Ectodermal cell (in vitro differentiated cells): ENCODE measurements around the gene CYP4F22.
"Not testable (repeated sequence)": the region's sequence is repeated elsewhere in the genome, so short reads cannot be mapped to it uniquely, and the experiment has no call there.

Experiments used
- H3K27ac ChIP-seq: 2 replicates; pipeline ENCODE4 v1.7.0; 2013; ENCODE audit warnings: mild to moderate bottlenecking, low read depth, low read length; ENCODE audit not compliant: insufficient read depth, poor library complexity, severe bottlenecking
- H3K27me3 ChIP-seq: 2 replicates; pipeline ENCODE4 v1.7.0; 2013; ENCODE audit warnings: mild to moderate bottlenecking, low read length; ENCODE audit not compliant: insufficient read depth, control insufficient read depth, poor library complexity, severe bottlenecking
- H3K36me3 ChIP-seq: one replicate; pipeline ENCODE4 v1.7.0; 2013; ENCODE audit warnings: low read length; ENCODE audit not compliant: control insufficient read depth, insufficient read depth
- H3K4me1 ChIP-seq: one replicate; pipeline ENCODE4 v1.7.0; 2013; ENCODE audit warnings: low read length; ENCODE audit not compliant: control insufficient read depth, insufficient read depth
- H3K4me3 ChIP-seq: 2 replicates; pipeline ENCODE4 v1.7.0; 2013; ENCODE audit warnings: low read depth, low read length, control low read depth; ENCODE audit not compliant: insufficient read depth
- H3K9me3 ChIP-seq: 2 replicates; pipeline ENCODE4 v1.7.0; 2013; ENCODE audit warnings: mild to moderate bottlenecking, low read length, moderate library complexity; ENCODE audit not compliant: control insufficient read depth
- WGBS, 2 experiments: methylation state at CpG; one replicate each; pipeline ENCODE4 v1.1.7; 2013; ENCODE audit warnings: missing lambda C conversion rate in 2 of 2; 5-methylcytosine and 5-hydroxymethylcytosine counted together

Gene CYP4F22

DNA sequence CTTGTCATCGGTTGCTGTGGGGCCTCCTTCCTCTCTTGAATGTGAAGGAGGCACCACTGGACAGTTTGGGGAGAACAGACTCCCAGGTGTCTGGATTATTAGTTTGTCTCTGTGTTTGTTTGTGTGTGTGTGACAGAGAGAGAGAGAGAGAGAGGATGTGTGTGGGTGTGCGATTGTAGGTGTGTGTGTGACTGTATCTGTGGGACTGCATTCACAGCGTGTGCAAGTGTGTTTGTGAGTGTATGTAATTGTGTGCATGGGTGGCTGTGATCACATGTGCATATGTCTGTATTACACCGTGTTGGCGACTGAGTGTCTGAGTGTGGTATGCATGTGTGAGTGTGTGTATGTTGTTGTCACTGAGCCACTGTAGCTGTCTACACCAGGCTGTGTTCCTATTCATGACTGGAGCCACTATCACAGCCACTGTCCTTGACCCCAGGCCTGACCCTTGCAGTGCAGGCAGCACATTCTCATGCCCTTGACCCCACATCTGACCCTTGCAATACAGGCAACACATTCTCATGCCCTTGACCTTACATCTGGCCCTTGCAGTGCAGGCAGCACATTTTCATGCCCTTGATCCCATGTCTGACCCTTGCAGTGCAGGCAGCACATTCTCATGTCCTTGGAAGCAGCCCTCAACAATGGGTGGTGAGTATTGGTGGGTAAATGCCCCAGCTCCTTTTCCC, 81.6 kb downstream of the CYP4F22 start:
- peaks cover 10% of the 10 kb centered on the region for H3K9me3 ChIP-seq
- WGBS, 2 experiments = 71% methylated on average over 5 of the region's 5 CpGs
- H3K4me3 ChIP-seq = no peak overlapping the region
- no peaks in the 10 kb centered on the region for H3K36me3 ChIP-seq
- H3K27ac ChIP-seq = no peak overlapping the region
- no peaks in the 10 kb centered on the region for H3K4me1 ChIP-seq
- H3K27me3 ChIP-seq = no peaks in the 10 kb centered on the region

GRCh38 chr19:15591796-15592195, 83.5 kb downstream of the CYP4F22 start:
- WGBS, 2 experiments = 70 to 71% methylated on average over 4 of the region's 4 CpGs

GRCh38 chr19:15592506-15592905, 84.2 kb downstream of the CYP4F22 start:
- not testable (repeated sequence) for H3K4me3 ChIP-seq, H3K4me1 ChIP-seq, H3K27me3 ChIP-seq, H3K36me3 ChIP-seq, H3K27ac ChIP-seq
- peaks cover 13% of the 10 kb centered on the region for H3K9me3 ChIP-seq
- WGBS, 2 experiments = 34 to 53% methylated on average over 4 to 5 of the region's 5 CpGs

More at GRCh38 chr19:15591796-15592195, 83.5 kb downstream of the CYP4F22 start:
- H3K27me3 ChIP-seq = no peaks in the 10 kb centered on the region
- no peaks in the 10 kb centered on the region for H3K4me1 ChIP-seq
- H3K27ac ChIP-seq = no peak overlapping the region
- H3K9me3 ChIP-seq = peaks cover 13% of the 10 kb centered on the region
- no peak overlapping the region for H3K4me3 ChIP-seq
- no peaks in the 10 kb centered on the region for H3K36me3 ChIP-seq

- not testable (repeated sequence) for H3K36me3 ChIP-seq, H3K4me3 ChIP-seq, H3K27me3 ChIP-seq, H3K27ac ChIP-seq, H3K4me1 ChIP-seq
- WGBS, 2 experiments = 54 to 79% methylated on average over 4 of the region's 4 CpGs
- peaks cover 13% of the 10 kb centered on the region for H3K9me3 ChIP-seq
These were observed 85.4 kb downstream of the CYP4F22 start for GRCh38 chr19:15593766-15594165.

GRCh38 chr19:15595069-15595468, 86.7 kb downstream of the CYP4F22 start:
- no peaks in the 10 kb centered on the region for H3K4me1 ChIP-seq
- H3K36me3 ChIP-seq = no peaks in the 10 kb centered on the region
- peaks cover 13% of the 10 kb centered on the region for H3K9me3 ChIP-seq
- no peaks in the 10 kb centered on the region for H3K27me3 ChIP-seq
- H3K27ac ChIP-seq = no peak overlapping the region
- no peak overlapping the region for H3K4me3 ChIP-seq
- 48 to 55% methylated on average over 6 of the region's 6 CpGs for WGBS, 2 experiments
